Type B pancreatic cell (in vitro differentiated cells): Measurements from ENCODE around the gene MS4A13. TPM values are rescaled to one million over a fixed set of nuclear protein-coding genes. Genes with fewer than 3 reads are reported as not detected.
"Not testable (repeated sequence)": the region's sequence is repeated elsewhere in the genome, so short reads cannot be mapped to it uniquely, and the experiment has no call there.

ENCODE experiments used
- DNase-seq: peaks from one replicate; pipeline ENCODE4 v3.0.0; 2021; ENCODE audit warnings: mixed read lengths; ENCODE audit not compliant: unreplicated experiment; ENCODE audit errors: extremely low spot score
- H3K27ac Mint-ChIP-seq: 2 replicates; pipeline ENCODE4 v1.8.0; 2021; ENCODE audit warnings: mild to moderate bottlenecking, mixed read lengths
- H3K27me3 Mint-ChIP-seq: 2 replicates; pipeline ENCODE4 v1.8.0; 2021; ENCODE audit warnings: mixed read lengths
- H3K36me3 Mint-ChIP-seq: 2 replicates; pipeline ENCODE4 v1.8.0; 2021; ENCODE audit warnings: mixed read lengths
- H3K4me1 Mint-ChIP-seq: one replicate; pipeline ENCODE4 v1.8.0; 2021; ENCODE audit warnings: mixed read lengths; ENCODE audit not compliant: unreplicated experiment
- H3K4me3 Mint-ChIP-seq: 2 replicates; pipeline ENCODE4 v1.8.0; 2021; ENCODE audit warnings: mild to moderate bottlenecking, mixed read lengths
- H3K9me3 Mint-ChIP-seq: 2 replicates; pipeline ENCODE4 v1.8.0; 2021; ENCODE audit warnings: mixed read lengths
- total RNA-seq: library from RNA; stranded (reverse); gene quantifications from 2 replicates; pipeline ENCODE4 v1.2.1, GENCODE V29; 2021; ENCODE audit warnings: low replicate concordance
- TF ChIP-seq, protein P1 (sequence below): fragments of 200-600 bp; sonication (generic); conservative IDR thresholded peaks from 2 replicates; pipeline ENCODE4 v1.5.0; 2021; ENCODE audit warnings: antibody characterized with exemption, mild to moderate bottlenecking

Gene MS4A13
- total RNA-seq, 1 donor from 2014 or later: not detected

DNA sequence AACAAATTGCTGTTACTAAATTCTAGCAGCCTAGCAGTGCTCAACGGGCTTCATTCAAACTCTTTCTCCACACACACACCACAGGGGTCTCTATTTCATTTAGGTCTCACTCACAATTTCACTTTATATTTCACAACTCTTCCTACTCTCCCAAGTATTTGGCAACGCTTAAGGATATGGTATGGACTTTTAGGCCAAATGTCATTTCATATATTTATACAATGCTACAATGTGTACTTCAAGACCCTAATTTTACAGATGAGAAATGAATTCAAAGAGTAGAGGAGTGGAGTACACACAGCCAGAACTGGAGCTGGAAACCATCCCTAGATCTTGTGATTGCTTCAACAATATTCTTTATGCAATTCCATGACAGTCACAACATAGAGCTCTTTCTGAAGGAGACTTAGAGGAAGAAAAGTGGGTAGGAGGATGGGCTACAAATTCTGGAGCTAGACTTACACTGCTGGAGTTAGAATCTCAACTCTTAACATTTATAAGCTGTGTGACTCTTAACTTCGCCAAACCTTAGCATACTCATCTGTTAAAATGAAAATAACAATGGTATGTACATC lies 2.5 kb upstream of the MS4A13 start:
- Mint-ChIP-seq H3K4me3 (no peak overlapping the region), H3K36me3 (no peaks in the 10 kb centered on the region), H3K27ac (no peak overlapping the region), H3K4me1 (no peaks in the 10 kb centered on the region), H3K27me3 (no peaks in the 10 kb centered on the region), H3K9me3 (no peaks in the 10 kb centered on the region)
- TF ChIP-seq, protein P1, sequence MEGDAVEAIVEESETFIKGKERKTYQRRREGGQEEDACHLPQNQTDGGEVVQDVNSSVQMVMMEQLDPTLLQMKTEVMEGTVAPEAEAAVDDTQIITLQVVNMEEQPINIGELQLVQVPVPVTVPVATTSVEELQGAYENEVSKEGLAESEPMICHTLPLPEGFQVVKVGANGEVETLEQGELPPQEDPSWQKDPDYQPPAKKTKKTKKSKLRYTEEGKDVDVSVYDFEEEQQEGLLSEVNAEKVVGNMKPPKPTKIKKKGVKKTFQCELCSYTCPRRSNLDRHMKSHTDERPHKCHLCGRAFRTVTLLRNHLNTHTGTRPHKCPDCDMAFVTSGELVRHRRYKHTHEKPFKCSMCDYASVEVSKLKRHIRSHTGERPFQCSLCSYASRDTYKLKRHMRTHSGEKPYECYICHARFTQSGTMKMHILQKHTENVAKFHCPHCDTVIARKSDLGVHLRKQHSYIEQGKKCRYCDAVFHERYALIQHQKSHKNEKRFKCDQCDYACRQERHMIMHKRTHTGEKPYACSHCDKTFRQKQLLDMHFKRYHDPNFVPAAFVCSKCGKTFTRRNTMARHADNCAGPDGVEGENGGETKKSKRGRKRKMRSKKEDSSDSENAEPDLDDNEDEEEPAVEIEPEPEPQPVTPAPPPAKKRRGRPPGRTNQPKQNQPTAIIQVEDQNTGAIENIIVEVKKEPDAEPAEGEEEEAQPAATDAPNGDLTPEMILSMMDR: no peak
- DNase-seq: no peak

DNA sequence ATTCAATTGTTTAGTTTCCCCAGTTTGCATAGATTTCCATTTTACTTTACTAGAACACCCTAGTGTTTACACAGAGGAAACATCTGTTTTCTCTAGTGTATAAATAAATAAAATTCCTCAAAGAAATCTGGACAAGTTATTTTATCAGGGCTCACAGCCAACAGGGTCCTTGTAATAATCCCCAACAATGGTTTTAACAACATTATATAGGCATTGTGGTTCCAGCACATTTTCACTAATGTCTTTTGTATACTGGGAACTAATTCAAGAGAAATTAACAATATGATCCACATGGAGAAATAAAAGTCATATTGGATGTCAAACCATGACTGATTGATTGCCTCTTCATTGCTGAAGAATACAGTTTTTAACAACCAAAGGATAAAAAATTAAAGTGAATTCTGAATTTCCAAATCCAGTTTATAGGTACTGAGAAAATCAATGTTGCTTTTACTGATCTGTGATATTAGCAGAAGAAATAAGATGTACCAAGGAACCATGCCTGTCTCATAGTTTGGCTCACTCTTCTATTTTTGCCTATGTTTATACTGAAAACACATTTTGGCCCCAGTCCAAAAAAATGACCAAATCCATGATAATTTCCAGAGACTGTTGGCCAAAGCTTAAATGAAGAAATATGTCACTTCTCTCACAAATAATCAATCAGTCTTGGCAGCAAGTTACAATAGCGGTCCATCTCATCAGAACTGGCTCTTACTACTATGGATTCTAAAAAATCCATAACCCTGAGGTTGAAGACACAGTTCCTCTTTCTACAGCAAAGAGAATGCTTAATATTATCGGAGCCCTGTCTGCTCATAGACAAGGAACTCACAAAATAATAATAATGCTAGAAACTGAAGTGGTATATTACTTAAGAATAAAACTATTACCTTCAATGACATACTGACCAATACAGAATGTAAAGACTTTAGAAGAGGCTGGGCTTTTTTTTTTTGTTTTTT lies 1.4 kb upstream of the MS4A13 start:
- Mint-ChIP-seq H3K9me3 (no peaks in the 10 kb centered on the region), H3K27me3 (no peaks in the 10 kb centered on the region), H3K36me3 (no peaks in the 10 kb centered on the region), H3K27ac (no peak overlapping the region), H3K4me3 (no peak overlapping the region), H3K4me1 (no peaks in the 10 kb centered on the region)
- TF ChIP-seq, protein P1: no peak
- DNase-seq: no peak

GRCh38 chr11:60528465-60528864 lies 13.3 kb downstream of the MS4A13 start:
- no peak for DNase-seq
- Mint-ChIP-seq H3K36me3 (no peaks in the 10 kb centered on the region), H3K4me3 (no peak overlapping the region), H3K9me3 (no peaks in the 10 kb centered on the region), H3K27me3 (no peaks in the 10 kb centered on the region), H3K4me1 (no peaks in the 10 kb centered on the region), H3K27ac (no peak overlapping the region)
- TF ChIP-seq, protein P1: no peak

DNA sequence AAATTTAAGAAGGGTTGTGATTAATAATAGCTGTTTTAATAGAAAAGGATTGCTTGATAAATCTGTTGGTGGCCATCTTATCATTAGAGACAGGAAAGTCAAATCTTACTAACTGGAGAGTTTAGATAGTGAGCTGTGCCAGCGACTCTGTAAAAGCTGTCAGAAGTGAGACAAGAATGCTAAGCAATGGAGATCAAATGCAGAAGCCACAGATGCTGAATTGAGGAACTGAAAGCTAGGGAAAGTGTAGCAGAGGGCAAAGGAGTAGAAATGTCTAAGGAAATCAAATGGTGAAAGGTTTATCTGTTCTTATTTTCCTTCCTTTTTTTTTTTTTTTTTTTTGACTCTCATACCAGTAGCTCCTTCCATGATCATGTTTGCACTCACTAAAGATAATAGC lies 13.7 kb downstream of the MS4A13 start:
- H3K9me3 Mint-ChIP-seq: no peaks in the 10 kb centered on the region

GRCh38 chr11:60530454-60531100 lies 15.4 kb downstream of the MS4A13 start:
- Mint-ChIP-seq H3K9me3 (no peaks in the 10 kb centered on the region), H3K27ac (no peak overlapping the region), H3K27me3 (no peaks in the 10 kb centered on the region), H3K4me3 (no peak overlapping the region), H3K36me3 (no peaks in the 10 kb centered on the region), H3K4me1 (no peaks in the 10 kb centered on the region)
- no peak for DNase-seq
- TF ChIP-seq, protein P1: no peak

More for the DNA sequence above, 13.7 kb downstream of the MS4A13 start:
- Mint-ChIP-seq H3K27me3 (no peaks in the 10 kb centered on the region), H3K4me1 (no peaks in the 10 kb centered on the region), H3K4me3 (no peak overlapping the region), H3K27ac (no peak overlapping the region), H3K36me3 (no peaks in the 10 kb centered on the region)
- TF ChIP-seq, protein P1: no peak
- DNase-seq: no peak

GRCh38 chr11:60532383-60532782 lies 17.2 kb downstream of the MS4A13 start:
- not testable (repeated sequence) for DNase-seq, H3K36me3 Mint-ChIP-seq, H3K9me3 Mint-ChIP-seq, H3K27ac Mint-ChIP-seq, H3K27me3 Mint-ChIP-seq, H3K4me1 Mint-ChIP-seq, H3K4me3 Mint-ChIP-seq

DNA sequence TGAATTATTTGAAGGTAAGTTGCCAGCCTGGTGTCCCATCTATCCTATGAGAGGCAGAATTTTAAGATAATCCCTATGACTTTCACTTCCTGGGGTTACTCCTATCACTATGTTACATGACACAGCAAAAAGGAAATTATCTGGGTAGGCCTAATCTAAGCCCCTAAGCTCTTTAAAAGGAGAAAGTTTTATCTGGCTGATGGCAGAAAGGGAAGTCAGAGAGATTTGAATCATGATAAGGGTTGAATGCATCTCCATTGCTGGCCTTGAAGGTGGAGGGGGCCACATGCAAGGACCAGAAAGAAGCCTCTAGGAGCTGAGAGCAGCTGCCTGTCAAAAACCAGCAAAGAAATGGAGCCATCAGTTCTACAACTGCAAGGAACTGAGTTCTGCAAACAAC lies 23.4 kb downstream of the MS4A13 start:
- not testable (repeated sequence) for H3K36me3 Mint-ChIP-seq, H3K9me3 Mint-ChIP-seq, H3K27ac Mint-ChIP-seq, H3K4me3 Mint-ChIP-seq, H3K27me3 Mint-ChIP-seq, H3K4me1 Mint-ChIP-seq, DNase-seq
